Gastrocnemius medialis (tissue), 4 donors: Measurements from ENCODE around the gene EDEM3. TPM values are rescaled to one million over a fixed set of nuclear protein-coding genes. Genes with fewer than 3 reads are reported as not detected.

Experiments
- ATAC-seq, 2 donors: fragments of 150-250 bp; one replicate each; pipeline ENCODE4 v1.9.1; 2016
- DNase-seq, 2 donors: peaks; one replicate each; pipeline ENCODE4 v3.0.0-alpha.2; 2019
- H3K27ac ChIP-seq, 4 donors: fragments of 200-600 bp; sonication (generic); 1 replicate in 1 of 4; 2 replicates in 3 of 4; pipeline ENCODE4 v1.5.1; 2016 to 2018; ENCODE audit warnings: mild to moderate bottlenecking in 2 of 4, moderate library complexity in 1 of 4
- H3K27me3 ChIP-seq, 3 donors: fragments of 200-600 bp; sonication (generic) in 2 of 3; 1 replicate in 1 of 3; 2 replicates in 2 of 3; pipeline versions ENCODE4 v1.5.1 to v1.6.0; 2016 to 2019; ENCODE audit warnings: mild to moderate bottlenecking in 1 of 3, moderate library complexity in 1 of 3
- H3K36me3 ChIP-seq, 2 donors: fragments of 200-600 bp; sonication (generic) in 1 of 2; one replicate each; pipeline ENCODE4 v1.5.1; 2017 to 2018
- H3K4me1 ChIP-seq, 2 donors: fragments of 200-600 bp; sonication (generic) in 1 of 2; one replicate each; pipeline ENCODE4 v1.5.1; 2016 to 2017; ENCODE audit warnings: mild to moderate bottlenecking in 2 of 2
- H3K4me3 ChIP-seq, 4 donors: fragments of 200-600 bp; sonication (generic) in 3 of 4; 1 replicate in 1 of 4; 2 replicates in 3 of 4; pipeline ENCODE4 v1.5.1; 2016 to 2019; ENCODE audit warnings: mild to moderate bottlenecking in 2 of 4
- H3K9me3 ChIP-seq, 3 donors: fragments of 200-600 bp; sonication (generic) in 2 of 3; 1 replicate in 1 of 3; 2 replicates in 2 of 3; pipeline ENCODE4 v1.5.1; 2016 to 2019
- CTCF ChIP-seq, 5 experiments: fragments of 450-650 bp in 3 of 5; fragments of 200-600 bp in 2 of 5; sonication (generic) in 2 of 5; IDR thresholded peaks in 4 of 5; conservative IDR thresholded peaks in 1 of 5; 1 replicate in 4 of 5; 2 replicates in 1 of 5; pipeline ENCODE4 v1.5.1; 2016 to 2019; ENCODE audit warnings: antibody characterized with exemption in 5 of 5, mild to moderate bottlenecking in 3 of 5, moderate library complexity in 3 of 5
- POLR2A ChIP-seq, 2 donors: fragments of 450-650 bp; IDR thresholded peaks; one replicate each; pipeline ENCODE4 v1.6.1; 2017; ENCODE audit warnings: antibody characterized with exemption in 2 of 2, mild to moderate bottlenecking in 2 of 2, moderate library complexity in 2 of 2
- in situ Hi-C, 4 donors: fragments of 200-750 bp; cut with MboI; loops; one replicate each; pipeline versions ENCODE4 v1.15.0 to v1.8.0; 2017; ENCODE audit warnings: low sequenced_read_pairs in 4 of 4
- intact Hi-C: fragments of 100-400 bp; cut with DNase I; formaldehyde crosslinking; loops from one replicate; pipeline ENCODE4 v1.15.1; 2023; ENCODE audit warnings: low total_unique reads
- total RNA-seq, 4 donors: library from RNA; depleted of rRNA; stranded (reverse); fragments of >200 nt; gene quantifications; one replicate each; pipeline versions ENCODE4 v1.1.0 to v1.2.3, GENCODE V29; 2016

The EDEM3 gene
- total RNA-seq, 4 donors from 2014 or later: 18.1 to 51.1 (median 31.9) TPM

DNA sequence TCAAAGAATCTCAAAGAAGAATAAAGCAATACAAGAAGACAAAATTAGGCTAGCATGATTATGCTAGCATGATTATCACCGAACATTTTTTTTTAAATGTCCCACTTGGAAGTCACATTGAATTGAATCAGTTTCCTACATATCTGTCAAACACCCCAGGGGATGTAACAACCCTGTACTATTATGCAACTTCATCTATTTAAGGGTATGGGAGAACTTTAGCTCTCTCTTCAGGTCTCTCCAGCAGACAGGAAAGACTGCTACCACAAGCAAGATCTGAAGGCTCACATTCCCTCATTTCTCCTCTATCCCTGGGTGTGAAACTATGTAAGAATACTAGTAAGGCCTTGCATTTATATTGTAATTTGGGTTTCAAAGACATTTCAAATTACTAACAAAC lies 52.8 kb downstream of the EDEM3 start:
- in situ Hi-C loops: loop anchor here in 1 of 4 donors (25.0 kb wide), 1 partner anchor 1635 kb away; no protein-coding TSS in a partner anchor
- H3K36me3 ChIP-seq: peaks cover 0 to 52% of the 10 kb centered on the region in 2 donors

DNA sequence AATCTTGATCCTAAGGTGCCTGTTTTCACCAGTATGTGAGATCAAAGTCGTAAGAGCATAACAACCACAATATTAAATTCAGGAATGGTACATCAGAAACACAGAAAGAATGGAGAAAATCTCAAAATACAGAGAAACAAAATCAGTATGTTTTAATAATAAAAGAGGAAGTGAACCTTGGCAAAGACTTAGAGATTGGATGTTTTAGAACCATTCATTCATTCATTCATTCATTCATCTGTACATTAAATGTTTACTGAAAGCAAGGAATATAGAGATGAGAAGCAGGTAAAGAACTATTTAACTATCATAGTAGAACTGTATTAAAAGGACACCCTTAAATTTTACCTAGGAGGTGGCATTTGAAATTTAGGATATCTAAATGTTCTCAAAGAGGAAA lies 55.7 kb downstream of the EDEM3 start:
- DNase-seq (no peak), ATAC-seq (no peak)
- H3K27me3 ChIP-seq: no peaks in the 10 kb centered on the region
- in situ Hi-C loops (loop anchor here in 2 of 4 donors (25.0 kb wide), 1 partner anchor 612 kb away; no protein-coding TSS in a partner anchor), intact Hi-C loops (no loop called here)
- peaks cover 0 to 5% of the 10 kb centered on the region in 2 donors for H3K4me1 ChIP-seq
- H3K4me3 ChIP-seq: no peak overlapping the region
- no peaks in the 10 kb centered on the region for H3K9me3 ChIP-seq
- no peak overlapping the region for H3K27ac ChIP-seq
- H3K36me3 ChIP-seq: peaks cover 0 to 44% of the 10 kb centered on the region in 2 donors
- TF ChIP-seq POLR2A (IDR thresholded peaks at IDR 0.05) (no peak), CTCF (IDR thresholded peaks at IDR 0.05 in 4 of 5, conservative IDR thresholded peaks at IDR 0.05 in 1 of 5) (no peak)

More for the DNA sequence above, 52.8 kb downstream of the EDEM3 start:
- TF ChIP-seq CTCF (IDR thresholded peaks at IDR 0.05 in 4 of 5, conservative IDR thresholded peaks at IDR 0.05 in 1 of 5) (no peak), POLR2A (IDR thresholded peaks at IDR 0.05) (no peak)
- Histone ChIP-seq H3K27me3 (no peaks in the 10 kb centered on the region), H3K27ac (peak overlapping the region in 2 of 4 donors; percentile 5 to 14), H3K4me1 (peaks cover 0 to 5% of the 10 kb centered on the region in 2 donors), H3K4me3 (no peak overlapping the region), H3K9me3 (no peaks in the 10 kb centered on the region)
- no peak for DNase-seq
- intact Hi-C loops: no loop called here
- ATAC-seq: peak; percentile 80 to 81

DNA sequence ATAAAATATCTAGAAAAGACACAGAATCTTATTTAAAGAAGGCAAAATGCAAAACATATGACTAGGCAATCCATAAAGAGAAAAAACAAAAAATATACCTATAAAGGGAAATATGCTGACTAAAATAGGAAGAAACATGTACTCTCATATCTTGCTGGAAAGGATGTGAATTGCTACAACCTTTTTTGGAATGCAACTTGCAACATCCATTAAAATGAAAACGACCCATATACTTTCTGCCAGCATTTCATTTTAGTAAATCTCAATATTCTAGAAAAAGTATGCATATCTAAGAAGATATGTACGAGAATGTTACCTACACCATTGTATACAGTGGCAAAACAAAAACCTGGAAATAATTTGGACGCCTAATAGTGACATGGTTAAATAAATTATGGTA lies 56.6 kb downstream of the EDEM3 start:
- intact Hi-C loops: no loop called here
- DNase-seq: no peak
- Histone ChIP-seq H3K4me3 (no peak overlapping the region), H3K4me1 (peaks cover 0 to 5% of the 10 kb centered on the region in 2 donors), H3K27ac (no peak overlapping the region), H3K36me3 (peaks cover 0 to 42% of the 10 kb centered on the region in 2 donors), H3K9me3 (no peaks in the 10 kb centered on the region), H3K27me3 (no peaks in the 10 kb centered on the region)
- no peak for ATAC-seq
- TF ChIP-seq POLR2A (IDR thresholded peaks at IDR 0.05) (no peak), CTCF (IDR thresholded peaks at IDR 0.05 in 4 of 5, conservative IDR thresholded peaks at IDR 0.05 in 1 of 5) (no peak)
- in situ Hi-C loops: loop anchor here in 2 of 4 donors (25.0 kb wide), 1 partner anchor 611 kb away; no protein-coding TSS in a partner anchor

- Histone ChIP-seq H3K4me1 (no peaks in the 10 kb centered on the region), H3K27ac (no peak overlapping the region), H3K9me3 (no peaks in the 10 kb centered on the region), H3K4me3 (no peak overlapping the region), H3K36me3 (peaks cover 0 to 38% of the 10 kb centered on the region in 2 donors), H3K27me3 (no peaks in the 10 kb centered on the region)
- intact Hi-C loops: no loop called here
- in situ Hi-C loops: loop anchor here in 2 of 4 donors (25.0 kb wide), 1 partner anchor 609 kb away; no protein-coding TSS in a partner anchor
- DNase-seq (no peak), ATAC-seq (no peak)
- TF ChIP-seq POLR2A (IDR thresholded peaks at IDR 0.05) (no peak), CTCF (IDR thresholded peaks at IDR 0.05 in 4 of 5, conservative IDR thresholded peaks at IDR 0.05 in 1 of 5) (no peak)
Measured at GRCh38 chr1:184696403-184696802, 58.3 kb downstream of the EDEM3 start.

DNA sequence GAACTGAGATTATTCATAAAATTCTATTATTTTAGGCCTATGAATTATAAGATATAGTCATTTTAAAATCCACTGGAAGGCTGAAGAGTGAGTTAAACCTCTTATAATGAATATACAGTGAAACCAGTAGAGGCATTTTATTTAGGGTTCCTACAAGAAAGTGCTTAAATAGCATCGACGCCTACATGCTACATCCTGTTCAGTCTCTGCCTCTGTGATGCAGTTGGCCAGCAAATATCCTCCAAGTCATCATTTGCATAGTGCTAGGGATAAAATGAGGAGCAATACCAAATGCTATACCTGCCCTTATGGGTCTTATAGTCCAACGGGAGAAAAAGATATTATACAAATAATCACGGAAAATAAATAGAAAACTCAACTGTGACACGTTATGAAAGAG lies 59.6 kb downstream of the EDEM3 start:
- ATAC-seq (no peak), DNase-seq (no peak)
- Histone ChIP-seq H3K27ac (no peak overlapping the region), H3K4me3 (no peak overlapping the region), H3K27me3 (no peaks in the 10 kb centered on the region), H3K9me3 (no peaks in the 10 kb centered on the region), H3K4me1 (no peaks in the 10 kb centered on the region), H3K36me3 (peaks cover 0 to 37% of the 10 kb centered on the region in 2 donors)
- in situ Hi-C loops: loop anchor here in 2 of 4 donors (25.0 kb wide), 1 partner anchor 608 kb away; no protein-coding TSS in a partner anchor
- intact Hi-C loops: no loop called here
- TF ChIP-seq CTCF (IDR thresholded peaks at IDR 0.05 in 4 of 5, conservative IDR thresholded peaks at IDR 0.05 in 1 of 5) (no peak), POLR2A (IDR thresholded peaks at IDR 0.05) (no peak)
